Body of pancreas (tissue), 4 donors: ENCODE measurements around the gene MGAT5. TPM values are rescaled to one million over a fixed set of nuclear protein-coding genes. Genes with fewer than 3 reads are reported as not detected.
A peak's percentile ranks its signal among the peaks of the same experiment; 100 is the strongest.

ENCODE experiments used
- ATAC-seq: fragments of 150-250 bp; one replicate; pipeline ENCODE4 v1.9.1; 2016
- DNase-seq, 4 donors: peaks; one replicate each; pipeline ENCODE4 v3.0.0-alpha.2; 2019
- H3K27ac ChIP-seq, 4 donors: fragments of 200-600 bp; sonication (generic); 1 replicate in 3 of 4; 2 replicates in 1 of 4; pipeline versions ENCODE4 v1.5.1 to v1.6.1; 2016 to 2019; ENCODE audit warnings: mild to moderate bottlenecking in 1 of 4, mixed read lengths in 1 of 4, moderate library complexity in 1 of 4
- H3K27me3 ChIP-seq, 2 donors: fragments of 200-600 bp; sonication (generic); one replicate each; pipeline ENCODE4 v1.6.0; 2016; ENCODE audit warnings: mild to moderate bottlenecking in 1 of 2
- H3K36me3 ChIP-seq, 2 donors: fragments of 200-600 bp; sonication (generic); replicated peaks in 1 of 2; 2 replicates each; pipeline ENCODE4 v1.5.1; 2016; ENCODE audit warnings: low read depth in 2 of 2; ENCODE audit not compliant: insufficient read depth in 1 of 2
- H3K4me1 ChIP-seq: fragments of 200-600 bp; sonication (generic); one replicate; pipeline ENCODE4 v1.6.0; 2016
- H3K4me3 ChIP-seq, 2 donors: fragments of 200-600 bp; sonication (generic); 1 replicate in 1 of 2; 2 replicates in 1 of 2; pipeline ENCODE4 v1.5.1; 2016 to 2019
- H3K9me3 ChIP-seq, 3 donors: fragments of 200-600 bp; sonication (generic); 1 replicate in 2 of 3; 2 replicates in 1 of 3; pipeline ENCODE4 v1.5.1; 2016
- CTCF ChIP-seq, 7 experiments: fragments of 450-650 bp in 4 of 7; fragments of 200-600 bp in 3 of 7; sonication (generic) in 3 of 7; IDR thresholded peaks; one replicate each; pipeline ENCODE4 v1.5.1; 2016 to 2019; ENCODE audit warnings: antibody characterized with exemption in 7 of 7
- POLR2A ChIP-seq, 3 donors: fragments of 450-650 bp; IDR thresholded peaks; one replicate each; pipeline ENCODE4 v1.6.1; 2016; ENCODE audit warnings: antibody characterized with exemption in 3 of 3, mild to moderate bottlenecking in 2 of 3
- WGBS, 2 donors: methylation state at CpG; one replicate each; pipeline ENCODE4 v1.1.5; 2017; 5-methylcytosine and 5-hydroxymethylcytosine counted together
- intact Hi-C: fragments of 100-400 bp; cut with DNase I; formaldehyde crosslinking; loops from one replicate; pipeline ENCODE4 v1.15.1; 2023
- total RNA-seq, 2 donors: library from RNA; depleted of rRNA; stranded (reverse); fragments of >200 nt; gene quantifications; one replicate each; pipeline ENCODE4 v1.1.0, GENCODE V29; 2016

The MGAT5 gene
- total RNA-seq, 2 donors from 2014 or later, result 15.8 to 16.3 TPM

- H3K27me3 ChIP-seq, result no peaks in the 10 kb centered on the region
- DNase-seq, result peak; percentile 62 to 80 (median 74)
- WGBS, 2 donors, result 40 to 46% methylated on average over 5 of the region's 5 CpGs
- no peaks in the 10 kb centered on the region for H3K9me3 ChIP-seq
- H3K4me3 ChIP-seq, result no peak overlapping the region
- H3K36me3 ChIP-seq, result no peaks in the 10 kb centered on the region
- H3K4me1 ChIP-seq, result peaks cover 44% of the 10 kb centered on the region
- TF ChIP-seq POLR2A (IDR thresholded peaks at IDR 0.05) (no peak), CTCF (IDR thresholded peaks at IDR 0.05) (peak; percentile 43 to 81 (median 67))
- intact Hi-C loops, result no loop called here
- ATAC-seq, result peak; percentile 81
- H3K27ac ChIP-seq, result peak overlapping the region in 1 of 4 donors; percentile 21
Observed at GRCh38 chr2:134207589-134208209, 46.2 kb upstream of the MGAT5 start.

- H3K27ac ChIP-seq, result peak overlapping the region in 1 of 4 donors; percentile 21
- H3K4me3 ChIP-seq, result no peak overlapping the region
- H3K9me3 ChIP-seq, result no peaks in the 10 kb centered on the region
- TF ChIP-seq CTCF (IDR thresholded peaks at IDR 0.05) (no peak), POLR2A (IDR thresholded peaks at IDR 0.05) (no peak)
- WGBS, 2 donors, result 43 to 69% methylated on average over 2 of the region's 2 CpGs
- intact Hi-C loops, result no loop called here
- DNase-seq (peak in 1 of 4 donors; percentile 37), ATAC-seq (no peak)
- H3K36me3 ChIP-seq, result no peaks in the 10 kb centered on the region
- H3K27me3 ChIP-seq, result no peaks in the 10 kb centered on the region
- peaks cover 48% of the 10 kb centered on the region for H3K4me1 ChIP-seq
Observed at GRCh38 chr2:134208825-134209224, 45.0 kb upstream of the MGAT5 start.

GRCh38 chr2:134212746-134213145 is 41.1 kb upstream of the MGAT5 start:
- H3K27me3 ChIP-seq, result no peaks in the 10 kb centered on the region
- intact Hi-C loops, result no loop called here
- 59 to 61% methylated on average over 3 of the region's 3 CpGs for WGBS, 2 donors
- no peak overlapping the region for H3K27ac ChIP-seq
- no peaks in the 10 kb centered on the region for H3K9me3 ChIP-seq
- no peaks in the 10 kb centered on the region for H3K36me3 ChIP-seq
- peaks cover 41% of the 10 kb centered on the region for H3K4me1 ChIP-seq
- ATAC-seq (no peak), DNase-seq (no peak)
- TF ChIP-seq CTCF (IDR thresholded peaks at IDR 0.05), result no peak
- no peak for TF ChIP-seq POLR2A (IDR thresholded peaks at IDR 0.05)
- H3K4me3 ChIP-seq, result no peak overlapping the region

GRCh38 chr2:134216152-134216829 is 37.6 kb upstream of the MGAT5 start:
- ATAC-seq (peak; percentile 75), DNase-seq (peak in 1 of 4 donors; percentile 41)
- H3K27me3 ChIP-seq, result no peaks in the 10 kb centered on the region
- no peaks in the 10 kb centered on the region for H3K9me3 ChIP-seq
- H3K36me3 ChIP-seq, result no peaks in the 10 kb centered on the region
- peak overlapping the region in 1 of 4 donors; percentile 41 for H3K27ac ChIP-seq
- H3K4me3 ChIP-seq, result no peak overlapping the region
- intact Hi-C loops, result no loop called here
- H3K4me1 ChIP-seq, result peaks cover 39% of the 10 kb centered on the region
- TF ChIP-seq CTCF (IDR thresholded peaks at IDR 0.05) (no peak), POLR2A (IDR thresholded peaks at IDR 0.05) (no peak)
- WGBS, 2 donors, result 55 to 59% methylated on average over 8 of the region's 8 CpGs
